ENCODE results near the gene RAB6A. TPM values are rescaled to one million over a fixed set of nuclear protein-coding genes. Genes with fewer than 3 reads are reported as not detected.

Gene RAB6A
- total and polyA plus RNA-seq, 10 of the 15 experiments (the other 5 are each of a cell fraction or from before 2014, with no cell fraction given) = 9.8 to 107 (median 34.1) TPM

DNA sequence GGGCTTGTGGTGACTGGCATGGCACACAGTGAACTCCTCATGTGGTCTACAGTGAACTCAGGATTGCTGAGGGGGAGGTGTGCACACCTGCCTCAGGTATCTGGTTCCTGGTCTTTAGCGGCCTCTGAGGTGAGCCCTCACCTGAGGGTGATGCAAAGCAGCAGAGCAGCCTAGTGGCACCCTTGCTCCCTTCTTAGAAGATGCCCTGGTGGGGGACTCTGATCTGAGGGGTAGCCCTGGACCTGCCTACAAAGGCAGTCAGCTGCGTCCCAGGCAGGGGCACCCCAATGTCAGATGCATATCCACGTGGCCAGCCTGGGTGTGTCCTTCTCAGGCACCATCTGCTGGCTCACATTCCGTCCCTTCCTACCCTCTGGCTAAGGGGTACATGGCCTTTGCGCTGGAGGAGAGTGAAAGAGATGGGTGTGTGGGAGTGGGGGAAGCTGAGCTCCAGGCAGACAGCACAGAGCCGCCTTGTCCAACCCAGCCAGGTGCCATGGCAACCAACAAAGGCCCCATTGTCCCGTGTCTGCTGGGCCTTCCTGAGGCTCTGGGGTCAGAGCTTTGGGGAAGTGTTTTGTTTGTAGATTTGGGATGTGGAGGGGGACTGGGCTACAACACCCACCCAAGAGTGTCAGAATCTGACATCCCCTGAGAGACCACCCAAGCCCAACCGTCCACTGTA lies 108.7 kb downstream of the RAB6A start:
- ATAC-seq (no peak), FAIRE-seq (no peak), DNase-seq (ENCODE audit: low read depth, low spot score) (no peak)
- intact Hi-C loops (cut with micrococcal nuclease; ENCODE audit: unreplicated experiment) = no loop called here
- H3K36me3 ChIP-seq (ENCODE audit: control insufficient read depth in 2 of 2, insufficient read depth in 2 of 2, low read length in 1 of 2) = no peaks in the 10 kb centered on the region
- no TSS peak for BruUV-seq (replicated peaks)
- no peak overlapping the region for H3K4me2 ChIP-seq (ENCODE audit: control insufficient read depth, insufficient read depth)
- SMC1A ChIA-PET (ENCODE audit: uncharacterized antibody, unreplicated experiment) = no interaction called here
- no peak overlapping the region for H2AFZ ChIP-seq (ENCODE audit: control insufficient read depth, low read depth, low read length)
- no peak overlapping the region for H3K27ac ChIP-seq (ENCODE audit: control insufficient read depth, insufficient read depth)
- no peaks in the 10 kb centered on the region for H3K79me2 ChIP-seq (ENCODE audit: control insufficient read depth, insufficient read depth, low read length)
- CTCF ChIA-PET = interaction anchor here (2.4 kb wide), 1 partner anchor 173 kb away, joined by 8 read pairs; no protein-coding TSS in a partner anchor
- no peak overlapping the region for H3K4me3 ChIP-seq
- RAD21 ChIA-PET (ENCODE audit: unreplicated experiment) = no interaction called here
- POLR2A ChIA-PET = no interaction called here
- no peak overlapping the region for H3K9ac ChIP-seq (ENCODE audit: control insufficient read depth, insufficient read depth, low read length)
- H4K20me1 ChIP-seq (ENCODE audit: control insufficient read depth, insufficient read depth) = no peaks in the 10 kb centered on the region
- WGBS (ENCODE audit: insufficient coverage, insufficient replicate concordance, low lambda C conversion rate, missing lambda C conversion rate) = 46% methylated on average over 8 of the region's 8 CpGs
- TF ChIP-seq EGR1 (IDR thresholded peaks at IDR 0.05; ENCODE audit: borderline replicate concordance in 1 of 2, low read depth in 2 of 2, low read length in 2 of 2) (no peak), KDM1A (IDR thresholded peaks at IDR 0.05; ENCODE audit: borderline replicate concordance) (no peak), SREBF1 (IDR thresholded peaks at IDR 0.05; ENCODE audit: low read length) (no peak), NR2C2 (IDR thresholded peaks at IDR 0.05; ENCODE audit: borderline replicate concordance, control insufficient read depth, insufficient read length, low read depth) (no peak)
- TF ChIP-seq, protein P1, sequence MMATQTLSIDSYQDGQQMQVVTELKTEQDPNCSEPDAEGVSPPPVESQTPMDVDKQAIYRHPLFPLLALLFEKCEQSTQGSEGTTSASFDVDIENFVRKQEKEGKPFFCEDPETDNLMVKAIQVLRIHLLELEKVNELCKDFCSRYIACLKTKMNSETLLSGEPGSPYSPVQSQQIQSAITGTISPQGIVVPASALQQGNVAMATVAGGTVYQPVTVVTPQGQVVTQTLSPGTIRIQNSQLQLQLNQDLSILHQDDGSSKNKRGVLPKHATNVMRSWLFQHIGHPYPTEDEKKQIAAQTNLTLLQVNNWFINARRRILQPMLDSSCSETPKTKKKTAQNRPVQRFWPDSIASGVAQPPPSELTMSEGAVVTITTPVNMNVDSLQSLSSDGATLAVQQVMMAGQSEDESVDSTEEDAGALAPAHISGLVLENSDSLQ (IDR thresholded peaks at IDR 0.05) = no peak
- in situ Hi-C loops (cut with MboI) = no loop called here
- no peaks in the 10 kb centered on the region for H3K9me3 ChIP-seq (replicated peaks; ENCODE audit: control insufficient read depth, insufficient read depth, low read length)
- no peaks in the 10 kb centered on the region for H3K27me3 ChIP-seq (replicated peaks in 1 of 2; ENCODE audit: control insufficient read depth in 2 of 2, insufficient read depth in 2 of 2, low read length in 1 of 2)
- no peaks in the 10 kb centered on the region for H3K4me1 ChIP-seq (ENCODE audit: control insufficient read depth, insufficient read depth, low read length)

DNA sequence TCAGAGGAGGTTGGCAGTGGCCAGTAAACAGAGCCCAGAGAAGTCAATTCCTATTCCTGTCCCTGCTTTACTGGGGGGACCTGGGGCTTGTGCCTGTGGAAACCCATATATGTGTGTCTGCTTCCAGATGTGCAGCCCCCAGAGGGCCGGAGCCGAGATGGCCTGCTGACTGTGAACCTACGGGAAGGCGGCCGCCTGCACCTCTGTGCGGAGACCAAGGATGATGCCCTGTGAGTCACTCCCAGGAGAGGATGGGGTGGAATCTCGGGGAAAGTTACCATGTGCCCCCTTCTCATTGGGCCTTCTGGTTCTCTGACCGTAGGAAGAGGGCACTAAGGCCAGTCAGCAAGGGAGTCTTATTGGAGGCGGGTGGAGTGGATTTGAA lies 109.2 kb downstream of the RAB6A start:
- Histone ChIP-seq H3K9me3 (replicated peaks; ENCODE audit: control insufficient read depth, insufficient read depth, low read length) (no peaks in the 10 kb centered on the region), H3K4me2 (ENCODE audit: control insufficient read depth, insufficient read depth) (no peak overlapping the region), H2AFZ (ENCODE audit: control insufficient read depth, low read depth, low read length) (no peak overlapping the region), H3K36me3 (ENCODE audit: control insufficient read depth in 2 of 2, insufficient read depth in 2 of 2, low read length in 1 of 2) (no peaks in the 10 kb centered on the region), H3K4me3 (no peak overlapping the region), H4K20me1 (ENCODE audit: control insufficient read depth, insufficient read depth) (no peaks in the 10 kb centered on the region), H3K79me2 (ENCODE audit: control insufficient read depth, insufficient read depth, low read length) (no peaks in the 10 kb centered on the region), H3K27ac (ENCODE audit: control insufficient read depth, insufficient read depth) (no peak overlapping the region), H3K4me1 (ENCODE audit: control insufficient read depth, insufficient read depth, low read length) (no peaks in the 10 kb centered on the region), H3K9ac (ENCODE audit: control insufficient read depth, insufficient read depth, low read length) (no peak overlapping the region), H3K27me3 (replicated peaks in 1 of 2; ENCODE audit: control insufficient read depth in 2 of 2, insufficient read depth in 2 of 2, low read length in 1 of 2) (no peaks in the 10 kb centered on the region)
- DNase-seq (ENCODE audit: low read depth, low spot score) (no peak), ATAC-seq (no peak), FAIRE-seq (no peak)
- BruUV-seq (replicated peaks) = no TSS peak
- ChIA-PET POLR2A (no interaction called here), CTCF (interaction anchor here (2.4 kb wide), 1 partner anchor 173 kb away, joined by 8 read pairs; no protein-coding TSS in a partner anchor), RAD21 (ENCODE audit: unreplicated experiment) (no interaction called here), SMC1A (ENCODE audit: uncharacterized antibody, unreplicated experiment) (no interaction called here)
- intact Hi-C loops (cut with micrococcal nuclease; ENCODE audit: unreplicated experiment) (no loop called here), in situ Hi-C loops (cut with MboI) (no loop called here)
- TF ChIP-seq ZBED1 (IDR thresholded peaks at IDR 0.05; ENCODE audit: borderline replicate concordance) (no peak), MYB (IDR thresholded peaks at IDR 0.05; ENCODE audit: borderline replicate concordance, low read depth, low read length) (no peak), FOS (IDR thresholded peaks at IDR 0.05; ENCODE audit: borderline replicate concordance, extremely low read depth, insufficient read length) (no peak), JUND (IDR thresholded peaks at IDR 0.05; ENCODE audit: low read depth, low read length) (no peak), ESRRA (IDR thresholded peaks at IDR 0.05; ENCODE audit: low read length) (no peak), BRCA1 (IDR thresholded peaks at IDR 0.05; ENCODE audit: low read depth, low read length) (no peak), SMAD5 (IDR thresholded peaks at IDR 0.05; ENCODE audit: low read depth) (no peak), NR2C2 (IDR thresholded peaks at IDR 0.05; ENCODE audit: borderline replicate concordance, control insufficient read depth, insufficient read length, low read depth) (no peak)
- TF ChIP-seq, protein P2, sequence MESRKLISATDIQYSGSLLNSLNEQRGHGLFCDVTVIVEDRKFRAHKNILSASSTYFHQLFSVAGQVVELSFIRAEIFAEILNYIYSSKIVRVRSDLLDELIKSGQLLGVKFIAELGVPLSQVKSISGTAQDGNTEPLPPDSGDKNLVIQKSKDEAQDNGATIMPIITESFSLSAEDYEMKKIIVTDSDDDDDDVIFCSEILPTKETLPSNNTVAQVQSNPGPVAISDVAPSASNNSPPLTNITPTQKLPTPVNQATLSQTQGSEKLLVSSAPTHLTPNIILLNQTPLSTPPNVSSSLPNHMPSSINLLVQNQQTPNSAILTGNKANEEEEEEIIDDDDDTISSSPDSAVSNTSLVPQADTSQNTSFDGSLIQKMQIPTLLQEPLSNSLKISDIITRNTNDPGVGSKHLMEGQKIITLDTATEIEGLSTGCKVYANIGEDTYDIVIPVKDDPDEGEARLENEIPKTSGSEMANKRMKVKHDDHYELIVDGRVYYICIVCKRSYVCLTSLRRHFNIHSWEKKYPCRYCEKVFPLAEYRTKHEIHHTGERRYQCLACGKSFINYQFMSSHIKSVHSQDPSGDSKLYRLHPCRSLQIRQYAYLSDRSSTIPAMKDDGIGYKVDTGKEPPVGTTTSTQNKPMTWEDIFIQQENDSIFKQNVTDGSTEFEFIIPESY (IDR thresholded peaks at IDR 0.05) = no peak
- 70% methylated on average over 9 of the region's 9 CpGs for WGBS (ENCODE audit: insufficient coverage, insufficient replicate concordance, low lambda C conversion rate, missing lambda C conversion rate)

All from GM12878 (cell line).